Measurements from ENCODE around the gene ACAN. TPM values are rescaled to one million over a fixed set of nuclear protein-coding genes. Genes with fewer than 3 reads are reported as not detected.

ACAN gene
- total RNA-seq, 1 experiment from 2014 or later: not detected

DNA sequence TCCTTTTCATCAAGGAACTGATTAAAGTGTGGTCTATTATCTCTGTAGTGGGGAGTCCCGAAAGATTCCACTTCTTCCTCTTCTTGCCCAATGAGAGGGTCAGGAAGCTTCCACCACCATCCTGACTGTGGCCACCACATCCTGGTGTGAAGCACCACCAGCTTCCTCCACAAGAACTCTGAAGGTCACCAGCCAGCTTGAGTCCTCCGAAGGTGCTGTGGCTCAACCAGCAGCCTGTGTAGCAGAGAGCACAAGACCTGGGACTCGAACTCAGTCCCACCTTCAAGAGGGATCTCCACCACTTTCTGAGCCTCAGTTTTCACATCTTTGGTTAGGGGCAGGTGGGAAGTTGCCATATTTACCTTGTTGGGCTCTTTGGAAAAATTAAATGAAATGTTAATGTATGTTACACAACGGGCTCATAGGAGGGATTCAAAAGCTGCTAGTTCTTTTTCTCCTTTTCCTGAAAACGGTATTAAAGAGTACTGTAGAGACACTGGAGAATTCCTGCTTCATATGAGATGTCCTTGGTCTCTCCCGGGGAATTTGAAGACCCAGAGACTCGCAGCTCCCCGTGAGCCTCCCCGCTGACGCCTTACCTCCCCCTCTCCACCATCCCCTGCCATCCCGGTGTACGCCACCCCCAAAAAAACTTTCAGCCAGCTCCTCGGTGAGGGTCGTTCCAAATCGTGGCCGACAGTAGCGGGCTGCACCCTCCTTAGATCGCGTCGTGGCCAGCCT lies 816 bp upstream of the ACAN start:
- Histone ChIP-seq H3K79me2 (ENCODE audit: low read depth) (no peaks in the 10 kb centered on the region), H3K4me1 (replicated peaks; ENCODE audit: insufficient read depth) (no peaks in the 10 kb centered on the region), H3F3A (ENCODE audit: insufficient read depth, low read depth) (no peaks in the 10 kb centered on the region), H4K20me1 (ENCODE audit: insufficient read depth) (no peaks in the 10 kb centered on the region), H2AFZ (no peak overlapping the region), H3K27me3 (ENCODE audit: insufficient read depth, low read depth) (peaks cover 85% of the 10 kb centered on the region), H3K27ac (no peak overlapping the region), H3K36me3 (ENCODE audit: low read depth) (no peaks in the 10 kb centered on the region), H3K9me3 (ENCODE audit: insufficient read depth, low read depth) (no peaks in the 10 kb centered on the region), H3K4me3 (no peak overlapping the region), H3K4me2 (no peak overlapping the region), H3K9me2 (ENCODE audit: insufficient read depth) (no peaks in the 10 kb centered on the region)
- DNase-seq: no peak
- POLR2A ChIA-PET (ENCODE audit: unreplicated experiment): no interaction called here
- CTCF ChIA-PET: no interaction called here
- no peak for TF ChIP-seq EZH2 (IDR thresholded peaks at IDR 0.05; ENCODE audit: low read depth)
- TF ChIP-seq, protein P1, sequence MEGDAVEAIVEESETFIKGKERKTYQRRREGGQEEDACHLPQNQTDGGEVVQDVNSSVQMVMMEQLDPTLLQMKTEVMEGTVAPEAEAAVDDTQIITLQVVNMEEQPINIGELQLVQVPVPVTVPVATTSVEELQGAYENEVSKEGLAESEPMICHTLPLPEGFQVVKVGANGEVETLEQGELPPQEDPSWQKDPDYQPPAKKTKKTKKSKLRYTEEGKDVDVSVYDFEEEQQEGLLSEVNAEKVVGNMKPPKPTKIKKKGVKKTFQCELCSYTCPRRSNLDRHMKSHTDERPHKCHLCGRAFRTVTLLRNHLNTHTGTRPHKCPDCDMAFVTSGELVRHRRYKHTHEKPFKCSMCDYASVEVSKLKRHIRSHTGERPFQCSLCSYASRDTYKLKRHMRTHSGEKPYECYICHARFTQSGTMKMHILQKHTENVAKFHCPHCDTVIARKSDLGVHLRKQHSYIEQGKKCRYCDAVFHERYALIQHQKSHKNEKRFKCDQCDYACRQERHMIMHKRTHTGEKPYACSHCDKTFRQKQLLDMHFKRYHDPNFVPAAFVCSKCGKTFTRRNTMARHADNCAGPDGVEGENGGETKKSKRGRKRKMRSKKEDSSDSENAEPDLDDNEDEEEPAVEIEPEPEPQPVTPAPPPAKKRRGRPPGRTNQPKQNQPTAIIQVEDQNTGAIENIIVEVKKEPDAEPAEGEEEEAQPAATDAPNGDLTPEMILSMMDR (conservative IDR thresholded peaks at IDR 0.05): no peak
- intact Hi-C loops (cut with micrococcal nuclease; ENCODE audit: unreplicated experiment): no loop called here
- BruUV-seq (replicated peaks): no TSS peak

DNA sequence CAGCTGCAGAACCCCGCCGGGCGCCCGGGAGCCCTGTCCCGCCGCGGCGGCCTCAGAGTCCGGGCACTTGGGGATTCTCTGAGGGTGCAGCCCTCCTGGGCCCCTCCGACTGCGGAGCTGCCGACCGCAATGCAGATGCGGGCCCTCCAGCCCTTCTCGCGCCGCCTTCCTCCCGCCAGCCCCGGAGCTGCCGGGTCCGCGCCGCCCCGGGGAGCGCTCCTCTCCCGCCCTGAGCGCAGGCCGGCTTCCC lies 320 bp upstream of the ACAN start:
- BruUV-seq (replicated peaks): no TSS peak
- POLR2A ChIA-PET (ENCODE audit: unreplicated experiment): no interaction called here

DNA sequence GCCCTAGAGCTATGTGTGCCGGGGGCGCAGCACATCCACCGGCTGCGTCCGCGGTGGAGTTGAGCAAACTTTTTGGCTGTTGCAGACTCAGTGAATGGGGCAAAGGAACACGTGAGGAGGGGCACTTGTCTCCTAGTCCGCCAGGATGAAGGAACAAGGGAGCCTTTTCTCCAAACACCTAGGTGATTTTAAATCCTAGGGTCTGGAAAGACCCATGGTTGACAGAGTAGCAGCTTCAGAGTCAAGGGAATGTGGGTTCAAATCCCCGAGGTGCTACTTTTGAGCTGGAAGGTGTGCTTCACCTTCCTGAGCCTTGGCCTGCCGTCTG lies 648 bp downstream of the ACAN start:
- DNase-seq: no peak
- Histone ChIP-seq H3K4me1 (replicated peaks; ENCODE audit: insufficient read depth) (no peaks in the 10 kb centered on the region), H2AFZ (no peak overlapping the region), H3F3A (ENCODE audit: insufficient read depth, low read depth) (no peaks in the 10 kb centered on the region), H4K20me1 (ENCODE audit: insufficient read depth) (no peaks in the 10 kb centered on the region), H3K4me3 (no peak overlapping the region), H3K36me3 (ENCODE audit: low read depth) (no peaks in the 10 kb centered on the region), H3K9me3 (ENCODE audit: insufficient read depth, low read depth) (no peaks in the 10 kb centered on the region), H3K4me2 (no peak overlapping the region), H3K9me2 (ENCODE audit: insufficient read depth) (no peaks in the 10 kb centered on the region), H3K27ac (no peak overlapping the region), H3K27me3 (ENCODE audit: insufficient read depth, low read depth) (peaks cover 81% of the 10 kb centered on the region), H3K79me2 (ENCODE audit: low read depth) (no peaks in the 10 kb centered on the region)
- ChIA-PET POLR2A (ENCODE audit: unreplicated experiment) (no interaction called here), CTCF (no interaction called here)
- BruUV-seq (replicated peaks): no TSS peak
- intact Hi-C loops (cut with micrococcal nuclease; ENCODE audit: unreplicated experiment): no loop called here
- no peak for TF ChIP-seq EZH2 (IDR thresholded peaks at IDR 0.05; ENCODE audit: low read depth)
- TF ChIP-seq, protein P1 (conservative IDR thresholded peaks at IDR 0.05): no peak

More for the DNA sequence above, 320 bp upstream of the ACAN start:
- Histone ChIP-seq H3K4me1 (replicated peaks; ENCODE audit: insufficient read depth) (no peaks in the 10 kb centered on the region), H2AFZ (no peak overlapping the region), H3F3A (ENCODE audit: insufficient read depth, low read depth) (no peaks in the 10 kb centered on the region), H4K20me1 (ENCODE audit: insufficient read depth) (no peaks in the 10 kb centered on the region), H3K27ac (no peak overlapping the region), H3K27me3 (ENCODE audit: insufficient read depth, low read depth) (peaks cover 86% of the 10 kb centered on the region), H3K4me3 (no peak overlapping the region), H3K9me3 (ENCODE audit: insufficient read depth, low read depth) (no peaks in the 10 kb centered on the region), H3K36me3 (ENCODE audit: low read depth) (no peaks in the 10 kb centered on the region), H3K4me2 (no peak overlapping the region), H3K79me2 (ENCODE audit: low read depth) (no peaks in the 10 kb centered on the region), H3K9me2 (ENCODE audit: insufficient read depth) (no peaks in the 10 kb centered on the region)
- no peak for DNase-seq
- TF ChIP-seq, protein P1 (conservative IDR thresholded peaks at IDR 0.05): no peak
- no peak for TF ChIP-seq EZH2 (IDR thresholded peaks at IDR 0.05; ENCODE audit: low read depth)
- intact Hi-C loops (cut with micrococcal nuclease; ENCODE audit: unreplicated experiment): no loop called here
- CTCF ChIA-PET: no interaction called here

Data from PC-9 (cell line).